Activated T-helper 2 cell treated with anti-CD3 and anti-CD28 coated beads, Interferon-gamma antibody, Interleukin-2, Interleukin-4, amounts not matched to agents 10 μg/mL and 5 μg/mL and 100 μg/mL, durations not matched to agents 14 hours and 24 hours and 36 hours (primary cell): Measurements from ENCODE around the gene DIAPH2. TPM values are rescaled to one million over a fixed set of nuclear protein-coding genes. Genes with fewer than 3 reads are reported as not detected.
"Not testable (repeated sequence)": the region's sequence is repeated elsewhere in the genome, so short reads cannot be mapped to it uniquely, and the experiment has no call there.

Experiments used
- DNase-seq: peaks from one replicate; pipeline ENCODE4 v3.0.0; 2021; ENCODE audit warnings: low spot score
- H3K27ac Mint-ChIP-seq: one replicate; pipeline ENCODE4 v1.8.0; 2021; ENCODE audit warnings: mixed read lengths
- H3K27me3 Mint-ChIP-seq: one replicate; pipeline ENCODE4 v1.8.0; 2021; ENCODE audit warnings: low read depth, mixed read lengths
- H3K36me3 Mint-ChIP-seq: one replicate; pipeline ENCODE4 v1.8.0; 2021; ENCODE audit warnings: low read depth, mixed read lengths
- H3K4me1 Mint-ChIP-seq: one replicate; pipeline ENCODE4 v1.8.0; 2021; ENCODE audit warnings: low read depth, mixed read lengths
- H3K4me3 Mint-ChIP-seq: one replicate; pipeline ENCODE4 v1.8.0; 2021; ENCODE audit warnings: low read depth, mild to moderate bottlenecking, moderate library complexity, mixed read lengths
- H3K9me3 Mint-ChIP-seq: one replicate; pipeline ENCODE4 v1.8.0; 2021; ENCODE audit warnings: mixed read lengths
- intact Hi-C: fragments of 100-400 bp; cut with micrococcal nuclease; formaldehyde crosslinking; loops from one replicate; pipeline ENCODE4 v1.15.1; 2023
- total RNA-seq: library from RNA; stranded (reverse); gene quantifications from 2 replicates; pipeline ENCODE4 v1.2.3, GENCODE V29; 2022

Gene DIAPH2
- total RNA-seq, 1 donor from 2014 or later = 14.9 TPM

- intact Hi-C loops = no loop called here
- peaks cover 6% of the 10 kb centered on the region for H3K4me1 Mint-ChIP-seq
- peaks cover 5% of the 10 kb centered on the region for H3K36me3 Mint-ChIP-seq
- no peak overlapping the region for H3K4me3 Mint-ChIP-seq
- H3K27me3 Mint-ChIP-seq = no peaks in the 10 kb centered on the region
- H3K27ac Mint-ChIP-seq = no peak overlapping the region
- H3K9me3 Mint-ChIP-seq = no peaks in the 10 kb centered on the region
- no peak for DNase-seq
These were observed 11.8 kb downstream of the DIAPH2 start for GRCh38 chrX:96696462-96696861.

- no peaks in the 10 kb centered on the region for H3K27me3 Mint-ChIP-seq
- H3K4me3 Mint-ChIP-seq = no peak overlapping the region
- H3K27ac Mint-ChIP-seq = no peak overlapping the region
- no peaks in the 10 kb centered on the region for H3K4me1 Mint-ChIP-seq
- no peak for DNase-seq
- peaks cover 5% of the 10 kb centered on the region for H3K36me3 Mint-ChIP-seq
- intact Hi-C loops = no loop called here
- H3K9me3 Mint-ChIP-seq = no peaks in the 10 kb centered on the region
These were observed 16.0 kb downstream of the DIAPH2 start for GRCh38 chrX:96700625-96701024.

- no peak for DNase-seq
- Mint-ChIP-seq H3K27me3 (no peaks in the 10 kb centered on the region), H3K9me3 (no peaks in the 10 kb centered on the region), H3K4me3 (no peak overlapping the region), H3K36me3 (peaks cover 5% of the 10 kb centered on the region), H3K4me1 (no peaks in the 10 kb centered on the region), H3K27ac (no peak overlapping the region)
- intact Hi-C loops = no loop called here
These were observed 18.7 kb downstream of the DIAPH2 start for GRCh38 chrX:96703379-96703778.

- H3K9me3 Mint-ChIP-seq = no peaks in the 10 kb centered on the region
- no peak for DNase-seq
- H3K36me3 Mint-ChIP-seq = peaks cover 5% of the 10 kb centered on the region
- no peaks in the 10 kb centered on the region for H3K4me1 Mint-ChIP-seq
- H3K27me3 Mint-ChIP-seq = no peaks in the 10 kb centered on the region
- H3K4me3 Mint-ChIP-seq = no peak overlapping the region
- intact Hi-C loops = no loop called here
- H3K27ac Mint-ChIP-seq = no peak overlapping the region
These were observed 19.2 kb downstream of the DIAPH2 start for GRCh38 chrX:96703816-96704215.

GRCh38 chrX:96704629-96705028 lies 20.0 kb downstream of the DIAPH2 start:
- intact Hi-C loops = no loop called here
- Mint-ChIP-seq H3K27ac (no peak overlapping the region), H3K36me3 (peaks cover 5% of the 10 kb centered on the region), H3K9me3 (no peaks in the 10 kb centered on the region), H3K27me3 (no peaks in the 10 kb centered on the region), H3K4me3 (no peak overlapping the region), H3K4me1 (no peaks in the 10 kb centered on the region)
- no peak for DNase-seq

GRCh38 chrX:96705905-96706304 lies 21.3 kb downstream of the DIAPH2 start:
- Mint-ChIP-seq H3K4me3 (no peak overlapping the region), H3K9me3 (no peaks in the 10 kb centered on the region), H3K27ac (no peak overlapping the region), H3K4me1 (no peaks in the 10 kb centered on the region), H3K27me3 (no peaks in the 10 kb centered on the region), H3K36me3 (peaks cover 5% of the 10 kb centered on the region)
- intact Hi-C loops = no loop called here
- no peak for DNase-seq

- no peaks in the 10 kb centered on the region for H3K27me3 Mint-ChIP-seq
- H3K4me1 Mint-ChIP-seq = no peaks in the 10 kb centered on the region
- H3K4me3 Mint-ChIP-seq = no peak overlapping the region
- DNase-seq = no peak
- intact Hi-C loops = no loop called here
- peaks cover 2% of the 10 kb centered on the region for H3K36me3 Mint-ChIP-seq
- no peaks in the 10 kb centered on the region for H3K9me3 Mint-ChIP-seq
- no peak overlapping the region for H3K27ac Mint-ChIP-seq
These were observed 23.2 kb downstream of the DIAPH2 start for GRCh38 chrX:96707804-96708203.

- Mint-ChIP-seq H3K27me3 (no peaks in the 10 kb centered on the region), H3K4me3 (no peak overlapping the region), H3K4me1 (no peaks in the 10 kb centered on the region), H3K9me3 (no peaks in the 10 kb centered on the region), H3K36me3 (no peaks in the 10 kb centered on the region), H3K27ac (no peak overlapping the region)
- intact Hi-C loops = no loop called here
- no peak for DNase-seq
These were observed 25.4 kb downstream of the DIAPH2 start for GRCh38 chrX:96710031-96710430.

- Mint-ChIP-seq H3K4me1 (no peaks in the 10 kb centered on the region), H3K9me3 (no peaks in the 10 kb centered on the region)
- intact Hi-C loops = no loop called here
These were observed 28.7 kb downstream of the DIAPH2 start for GRCh38 chrX:96713303-96713702.

GRCh38 chrX:96714393-96714792 lies 29.8 kb downstream of the DIAPH2 start:
- not testable (repeated sequence) for H3K27ac Mint-ChIP-seq, H3K4me3 Mint-ChIP-seq, H3K36me3 Mint-ChIP-seq

More at GRCh38 chrX:96713303-96713702, 28.7 kb downstream of the DIAPH2 start:
- Mint-ChIP-seq H3K4me3 (no peak overlapping the region), H3K27ac (no peak overlapping the region), H3K27me3 (no peaks in the 10 kb centered on the region), H3K36me3 (no peaks in the 10 kb centered on the region)
- DNase-seq = no peak

GRCh38 chrX:96715481-96715880 lies 30.8 kb downstream of the DIAPH2 start:
- Mint-ChIP-seq H3K36me3 (no peaks in the 10 kb centered on the region), H3K4me1 (no peaks in the 10 kb centered on the region), H3K27ac (no peak overlapping the region), H3K4me3 (no peak overlapping the region), H3K9me3 (peaks cover 5% of the 10 kb centered on the region), H3K27me3 (no peaks in the 10 kb centered on the region)
- DNase-seq = no peak
- intact Hi-C loops = no loop called here

More at GRCh38 chrX:96714393-96714792, 29.8 kb downstream of the DIAPH2 start:
- intact Hi-C loops, H3K9me3 Mint-ChIP-seq, H3K4me1 Mint-ChIP-seq, DNase-seq, H3K27me3 Mint-ChIP-seq: not testable (repeated sequence)

- DNase-seq = no peak
- Mint-ChIP-seq H3K4me1 (peaks cover 2% of the 10 kb centered on the region), H3K9me3 (peaks cover 5% of the 10 kb centered on the region), H3K27ac (no peak overlapping the region), H3K4me3 (no peak overlapping the region), H3K36me3 (no peaks in the 10 kb centered on the region), H3K27me3 (no peaks in the 10 kb centered on the region)
- intact Hi-C loops = no loop called here
These were observed 34.7 kb downstream of the DIAPH2 start for GRCh38 chrX:96719161-96719875.

- no peak overlapping the region for H3K4me3 Mint-ChIP-seq
- DNase-seq = no peak
- H3K9me3 Mint-ChIP-seq = peaks cover 5% of the 10 kb centered on the region
- no peak overlapping the region for H3K27ac Mint-ChIP-seq
- no peaks in the 10 kb centered on the region for H3K27me3 Mint-ChIP-seq
- intact Hi-C loops = loop anchor here (1.0 kb wide), 1 partner anchor 36 kb away; no protein-coding TSS in a partner anchor
- H3K36me3 Mint-ChIP-seq = no peaks in the 10 kb centered on the region
- peaks cover 2% of the 10 kb centered on the region for H3K4me1 Mint-ChIP-seq
These were observed 36.7 kb downstream of the DIAPH2 start for GRCh38 chrX:96721354-96721753.
